ENCODE data around the gene FRS3. TPM values are rescaled to one million over a fixed set of nuclear protein-coding genes. Genes with fewer than 3 reads are reported as not detected.
A peak's percentile ranks its signal among the peaks of the same experiment; 100 is the strongest.

The FRS3 gene
- total and polyA plus RNA-seq, 2 of the 13 experiments (the other 11 are each of a cell fraction or from before 2014, with no cell fraction given) = 3.0 to 7.4 TPM

GRCh38 chr6:41748542-41748941, 31.2 kb downstream of the FRS3 start:
- Histone ChIP-seq H3K27me3 (ENCODE audit: control insufficient read depth in 1 of 2, insufficient read depth in 2 of 2, low read length in 2 of 2) (no peaks in the 10 kb centered on the region), H4K20me1 (ENCODE audit: insufficient read depth, low read length) (no peaks in the 10 kb centered on the region), H2AFZ (ENCODE audit: low read length) (peak overlapping the region; percentile 3), H3K79me2 (ENCODE audit: insufficient read depth, low read length) (no peaks in the 10 kb centered on the region), H3K27ac (ENCODE audit: extremely low read length, insufficient read depth, low read length) (peak overlapping the region; percentile 91), H3K4me1 (ENCODE audit: insufficient read depth, low read length) (peaks cover 73% of the 10 kb centered on the region), H3K9ac (ENCODE audit: insufficient read depth, low read depth, low read length) (peak overlapping the region; percentile 49), H3K9me3 (ENCODE audit: low read length) (no peaks in the 10 kb centered on the region), H3K36me3 (replicated peaks in 1 of 2; ENCODE audit: control insufficient read depth in 1 of 2, insufficient read depth in 2 of 2, low read length in 2 of 2) (no peaks in the 10 kb centered on the region), H3K4me3 (replicated peaks in 1 of 3; ENCODE audit: insufficient read depth in 1 of 3, low read depth in 2 of 3, low read length in 3 of 3) (peak overlapping the region in 1 of 3 experiments; percentile 60; a peak in 1 of 6 replicates), H3K4me2 (ENCODE audit: low read depth, low read length) (peak overlapping the region; percentile 88)
- no peak for FAIRE-seq
- intact Hi-C loops (cut with micrococcal nuclease; ENCODE audit: unreplicated experiment) (loop anchor here (1.0 kb wide), 1 partner anchor 20 kb away; no protein-coding TSS in a partner anchor), in situ Hi-C loops (cut with HindIII; ENCODE audit: extremely low pct_ligation_motif_present, low pct_unique_long_range_greater_than_20kb) (no loop called here)
- peak; percentile 73 for DNase-seq (ENCODE audit: low spot score)
- no TSS peak for BruUV-seq (replicated peaks)
- CTCF ChIA-PET (ENCODE audit: low intra/inter-chr PET ratio, low total read pairs) = no interaction called here
- WGBS (ENCODE audit: low lambda C conversion rate) = 33% methylated on average over 3 of the region's 3 CpGs
- POLR2A ChIA-PET = interaction anchor here (0.6 to 7.2 kb wide), 14 partner anchors 8 to 1034 kb away, joined by 3 to 120 read pairs (median 7); partner anchors contain the start of genes FRS3, TFEB and TOMM6
- peak; percentile 8; the same call in 2 of the 3 replicates for ATAC-seq
- TF ChIP-seq ZSCAN30 (CRISPR knock-in tag; IDR thresholded peaks at IDR 0.05) (no peak), SMAD3 (CRISPR knock-in tag; IDR thresholded peaks at IDR 0.05) (no peak), ZKSCAN8 (CRISPR knock-in tag; IDR thresholded peaks at IDR 0.05; ENCODE audit: borderline replicate concordance) (no peak), LRRFIP1 (CRISPR knock-in tag; conservative IDR thresholded peaks at IDR 0.05) (no peak), ZNF280D (CRISPR knock-in tag; IDR thresholded peaks at IDR 0.05) (no peak), ZNF256 (CRISPR knock-in tag; conservative IDR thresholded peaks at IDR 0.05) (no peak), ZNF646 (CRISPR knock-in tag; IDR thresholded peaks at IDR 0.05) (no peak), ELF4 (CRISPR knock-in tag; IDR thresholded peaks at IDR 0.05; ENCODE audit: borderline replicate concordance) (no peak), ZSCAN29 (CRISPR knock-in tag; conservative IDR thresholded peaks at IDR 0.05) (no peak), TFAP4 (IDR thresholded peaks at IDR 0.05; ENCODE audit: borderline replicate concordance, low read depth) (peak; percentile 84)
